Activated CD8-positive, alpha-beta memory T cell treated with anti-CD3 and anti-CD28 coated beads for 36 hours (primary cell): Measurements from ENCODE around the gene DMC1. TPM values are rescaled to one million over a fixed set of nuclear protein-coding genes. Genes with fewer than 3 reads are reported as not detected.
"Not testable (repeated sequence)": the region's sequence is repeated elsewhere in the genome, so short reads cannot be mapped to it uniquely, and the experiment has no call there.

Experiments used
- CTCF ChIA-PET: fragments of 350-600 bp; sonication (Branson Sonifier 250); formaldehyde crosslinking; loops from one replicate; lab custom pipeline; 2021; ENCODE audit warnings: antibody characterized with exemption; lab: Charles Lee
- POLR2A ChIA-PET: fragments of 350-600 bp; sonication (Branson Sonifier 250); formaldehyde crosslinking; loops from one replicate; lab custom pipeline; 2021; ENCODE audit warnings: antibody characterized with exemption; lab: Charles Lee
- total RNA-seq, 2 experiments: library from RNA; stranded (reverse); gene quantifications; one replicate each; pipeline ENCODE4 v1.2.3, GENCODE V29; 2021

Gene DMC1
- total RNA-seq, 2 experiments from 2014 or later, result 14.4 to 14.7 TPM

- CTCF ChIA-PET, result no interaction called here
- POLR2A ChIA-PET, result interaction anchor here (0.8 kb wide), 1 partner anchor 17 kb away, joined by 3 read pairs; no protein-coding TSS in a partner anchor
Measured at GRCh38 chr22:38484244-38484643, 85.7 kb downstream of the DMC1 start.

- CTCF ChIA-PET, result no interaction called here
- POLR2A ChIA-PET, result no interaction called here
Measured at GRCh38 chr22:38482662-38483308, 87.2 kb downstream of the DMC1 start.

- POLR2A ChIA-PET, result interaction anchor here (0.9 to 1.9 kb wide), 2 partner anchors 21 to 211 kb away, joined by 3 to 8 read pairs; no protein-coding TSS in a partner anchor
- CTCF ChIA-PET, result interaction anchor here (1.2 kb wide), 1 partner anchor 19 kb away, joined by 4 read pairs; no protein-coding TSS in a partner anchor
Measured at GRCh38 chr22:38481871-38482332, 88.1 kb downstream of the DMC1 start.

- CTCF ChIA-PET, result interaction anchor here (1.2 kb wide), 1 partner anchor 18 kb away, joined by 4 read pairs; no protein-coding TSS in a partner anchor
- POLR2A ChIA-PET, result interaction anchor here (0.6 to 1.9 kb wide), 4 partner anchors 9 to 211 kb away, joined by 3 to 8 read pairs (median 6); no protein-coding TSS in a partner anchor
Measured at GRCh38 chr22:38481162-38481870, 88.7 kb downstream of the DMC1 start.

- ChIA-PET POLR2A (interaction anchor here (0.6 kb wide), 2 partner anchors 11 to 15 kb away, joined by 3 read pairs; no protein-coding TSS in a partner anchor), CTCF (interaction anchor here (1.0 kb wide), 1 partner anchor 11 kb away, joined by 3 read pairs; no protein-coding TSS in a partner anchor)
Measured at GRCh38 chr22:38479096-38479837, 90.7 kb downstream of the DMC1 start.

- ChIA-PET CTCF (no interaction called here), POLR2A (no interaction called here)
Measured at GRCh38 chr22:38477585-38477984, 92.4 kb downstream of the DMC1 start.

GRCh38 chr22:38474003-38474607 is 95.9 kb downstream of the DMC1 start:
- ChIA-PET POLR2A (no interaction called here), CTCF (interaction anchor here (0.7 kb wide), 1 partner anchor 39 kb away, joined by 4 read pairs; no protein-coding TSS in a partner anchor)

GRCh38 chr22:38471237-38471636 is 98.7 kb downstream of the DMC1 start:
- POLR2A ChIA-PET, result no interaction called here

GRCh38 chr22:38470179-38470578 is 99.8 kb downstream of the DMC1 start:
- POLR2A ChIA-PET, CTCF ChIA-PET: not testable (repeated sequence)

More at GRCh38 chr22:38471237-38471636, 98.7 kb downstream of the DMC1 start:
- CTCF ChIA-PET, result no interaction called here

- CTCF ChIA-PET, result interaction anchor here (0.7 to 1.1 kb wide), 2 partner anchors 10 to 76 kb away, joined by 3 read pairs; no protein-coding TSS in a partner anchor
- POLR2A ChIA-PET, result no interaction called here
Measured at GRCh38 chr22:38469306-38469781, 100.6 kb downstream of the DMC1 start.

Other genes starting within 250 kb of the DMC1 start
- gene KCNJ4, start 115.0 kb downstream of the DMC1 start, total RNA-seq, result not detected
- gene KDELR3, start 102.1 kb downstream of the DMC1 start, total RNA-seq, result under 1 TPM; 0.38 to 0.55 TPM
- 100 to 1,000 TPM; 320 to 341 TPM for gene DDX17, start 63.9 kb downstream of the DMC1 start, total RNA-seq
- under 1 TPM; 0.40 TPM for gene FAM227A, start 86.2 kb upstream of the DMC1 start, total RNA-seq
- gene CBY1, start 86.5 kb upstream of the DMC1 start, total RNA-seq, result 10 to 100 TPM; 13.6 to 16.3 TPM
- 100 to 1,000 TPM; 192 to 195 TPM for gene TOMM22, start 111.8 kb upstream of the DMC1 start, total RNA-seq
- 10 to 100 TPM; 90.6 to 95.1 TPM for gene JOSD1, start 130.8 kb upstream of the DMC1 start, total RNA-seq
- gene GTPBP1, start 135.8 kb upstream of the DMC1 start, total RNA-seq, result 10 to 100 TPM; 66.6 to 67.4 TPM
- gene SUN2, start 185.8 kb upstream of the DMC1 start, total RNA-seq, result 10 to 100 TPM; 96.4 to 96.9 TPM
- 1 to 10 TPM; 8.9 to 9.5 TPM for gene DNAL4, start 224.0 kb upstream of the DMC1 start, total RNA-seq